HG03460 (cell line): ENCODE measurements around the gene MSI2.

Experiments
- ATAC-seq: cut with Tn5 transposase; IDR thresholded peaks from one replicate; pipeline ENCODE4 v1.9.1; 2021; ENCODE audit not compliant: unreplicated experiment

Gene MSI2

GRCh38 chr17:57448759-57449283 is 192.5 kb downstream of the MSI2 start:
- no peak for ATAC-seq

GRCh38 chr17:57451191-57451590 is 194.9 kb downstream of the MSI2 start:
- ATAC-seq = no peak

GRCh38 chr17:57451643-57452042 is 195.3 kb downstream of the MSI2 start:
- no peak for ATAC-seq

GRCh38 chr17:57453841-57454425 is 197.6 kb downstream of the MSI2 start:
- ATAC-seq = no peak

GRCh38 chr17:57454729-57455062 is 198.4 kb downstream of the MSI2 start:
- no peak for ATAC-seq

GRCh38 chr17:57455063-57455914 is 199.0 kb downstream of the MSI2 start:
- peak; percentile 77 for ATAC-seq

GRCh38 chr17:57456622-57457021 is 200.3 kb downstream of the MSI2 start:
- ATAC-seq = no peak

GRCh38 chr17:57457188-57457587 is 200.9 kb downstream of the MSI2 start:
- no peak for ATAC-seq

- no peak for ATAC-seq
Measured at GRCh38 chr17:57458718-57459285, 202.5 kb downstream of the MSI2 start.

GRCh38 chr17:57459286-57459915 is 203.1 kb downstream of the MSI2 start:
- no peak for ATAC-seq

- ATAC-seq = no peak
Measured at GRCh38 chr17:57461082-57461481, 204.8 kb downstream of the MSI2 start.

GRCh38 chr17:57462007-57462579 is 205.8 kb downstream of the MSI2 start:
- ATAC-seq = no peak

GRCh38 chr17:57463103-57463885 is 207.0 kb downstream of the MSI2 start:
- ATAC-seq = peak; percentile 83

- no peak for ATAC-seq
Measured at GRCh38 chr17:57464191-57464864, 208.0 kb downstream of the MSI2 start.

- ATAC-seq = no peak
Measured at GRCh38 chr17:57465610-57466009, 209.3 kb downstream of the MSI2 start.

- no peak for ATAC-seq
Measured at GRCh38 chr17:57466017-57466471, 209.7 kb downstream of the MSI2 start.

GRCh38 chr17:57466521-57466920 is 210.2 kb downstream of the MSI2 start:
- ATAC-seq = no peak

GRCh38 chr17:57467226-57467625 is 210.9 kb downstream of the MSI2 start:
- ATAC-seq = no peak

- ATAC-seq = no peak
Measured at GRCh38 chr17:57467801-57468200, 211.5 kb downstream of the MSI2 start.
